GM12891 (cell line): Measurements from ENCODE around the gene MSRB3.
"Not testable (repeated sequence)": the region's sequence is repeated elsewhere in the genome, so short reads cannot be mapped to it uniquely, and the experiment has no call there.

ENCODE experiments used
- DNase-seq: peaks from one replicate; pipeline ENCODE4 v3.0.0; 2011; ENCODE audit warnings: low spot score; ENCODE audit not compliant: insufficient read length
- FAIRE-seq: peaks from 2 replicates; lab custom pipeline; 2011; peaks lifted over from hg19 to GRCh38; lab: Jason Lieb, UNC
- PAX5 ChIP-seq: IDR thresholded peaks from 2 replicates; pipeline ENCODE4 v1.6.1; 2011; ENCODE audit warnings: low read length, moderate library complexity, mild to moderate bottlenecking; ENCODE audit not compliant: insufficient read depth, severe bottlenecking
- POLR2A ChIP-seq: IDR thresholded peaks from 2 replicates; pipeline ENCODE4 v1.6.1; 2011; ENCODE audit warnings: low read depth, low read length, control low read depth
- POLR2AphosphoS5 ChIP-seq: IDR thresholded peaks from 2 replicates; pipeline ENCODE4 v1.6.1; 2011; ENCODE audit warnings: low read depth, low read length, control low read depth
- POU2F2 ChIP-seq: IDR thresholded peaks from 2 replicates; pipeline ENCODE4 v1.6.1; 2011; ENCODE audit warnings: low read depth, mild to moderate bottlenecking, control low read depth, low read length, moderate library complexity
- SPI1 ChIP-seq: IDR thresholded peaks from 2 replicates; pipeline ENCODE4 v1.6.1; 2011; ENCODE audit warnings: low read depth, low read length, control low read depth
- TAF1 ChIP-seq: IDR thresholded peaks from 2 replicates; pipeline ENCODE4 v1.6.1; 2011; ENCODE audit warnings: low read depth, low read length, control low read depth

Gene MSRB3

DNA sequence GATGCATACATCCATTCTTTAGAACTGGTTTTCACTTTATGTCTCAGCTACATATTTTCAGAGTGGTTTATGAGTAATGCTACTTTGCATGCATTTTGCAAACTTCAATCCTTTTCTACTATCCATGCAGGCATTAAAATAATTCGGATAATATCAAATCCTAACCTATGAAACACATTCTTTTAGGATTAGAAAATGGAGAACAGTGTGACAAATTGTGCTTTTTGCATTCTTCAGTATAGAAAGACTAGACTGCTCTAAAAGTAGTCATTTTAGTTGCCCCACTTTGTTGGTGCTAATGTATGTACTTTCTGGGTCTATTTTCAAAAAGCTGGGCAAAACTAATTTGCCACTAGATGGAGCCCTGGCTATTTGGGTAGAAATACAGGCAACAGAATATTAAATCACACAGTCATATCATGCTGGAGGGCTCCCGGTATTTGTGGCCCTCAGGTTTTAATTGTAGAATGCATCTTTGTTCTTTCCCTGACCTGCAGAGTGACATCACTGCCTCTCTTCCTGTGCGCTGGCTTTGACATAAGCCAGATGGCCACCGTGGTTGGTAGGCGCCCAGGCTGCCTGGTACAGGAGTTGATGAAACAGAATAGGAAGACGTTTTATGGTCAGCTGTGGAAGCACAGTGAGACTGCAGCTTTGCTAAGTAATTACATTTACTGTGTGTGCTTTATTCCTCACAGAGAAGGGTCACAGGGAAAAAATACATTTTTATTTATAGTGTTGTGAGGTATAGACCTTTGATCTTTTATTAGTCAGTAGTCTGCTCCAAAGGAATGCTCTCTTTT lies 28.1 kb downstream of the MSRB3 start:
- peak; percentile 47 for FAIRE-seq
- TF ChIP-seq POLR2A: no peak
- no peak for TF ChIP-seq TAF1
- no peak for TF ChIP-seq POU2F2
- TF ChIP-seq SPI1: no peak
- TF ChIP-seq POLR2AphosphoS5: no peak
- TF ChIP-seq PAX5: no peak
- no peak for DNase-seq

DNA sequence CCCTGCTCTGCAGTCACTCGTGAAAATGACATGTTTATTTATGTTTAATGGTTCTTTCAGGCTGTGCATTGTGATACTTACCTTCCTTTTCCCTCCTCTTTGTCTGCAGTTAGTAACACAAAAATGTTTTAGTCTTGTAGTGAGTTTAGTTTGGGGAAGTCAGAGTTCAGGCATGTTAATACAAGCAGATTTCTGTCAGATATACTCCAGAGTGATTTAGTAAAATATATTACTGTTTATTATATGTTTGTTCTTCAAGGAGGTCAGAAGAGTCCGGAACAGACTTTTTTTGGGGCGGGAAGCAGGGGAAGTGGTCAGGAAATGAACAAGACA lies 28.7 kb downstream of the MSRB3 start:
- no peak for FAIRE-seq
- no peak for DNase-seq

DNA sequence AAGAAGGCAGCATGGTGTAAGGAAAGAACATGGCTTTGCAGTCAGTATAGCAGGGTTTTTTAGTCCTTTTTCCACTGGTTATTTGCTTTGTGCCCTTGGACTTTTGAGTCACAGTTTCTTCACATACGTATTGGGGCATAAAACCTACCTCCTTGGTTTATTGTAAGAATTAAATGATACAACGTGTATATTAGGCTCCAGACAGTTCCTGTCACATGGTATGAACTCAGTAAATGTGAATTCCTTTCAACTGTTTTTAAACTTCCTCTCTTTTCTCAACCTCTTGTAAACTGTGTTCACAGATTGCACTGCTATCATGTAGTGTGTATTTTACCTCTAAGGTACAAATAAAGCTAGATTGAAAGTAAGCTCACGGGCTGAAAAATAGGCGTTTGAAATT lies 29.5 kb downstream of the MSRB3 start:
- no peak for DNase-seq
- FAIRE-seq: no peak
- TF ChIP-seq TAF1 (no peak), POLR2A (no peak), SPI1 (no peak), PAX5 (no peak), POU2F2 (no peak), POLR2AphosphoS5 (no peak)

More for the DNA sequence above, 28.7 kb downstream of the MSRB3 start:
- TF ChIP-seq PAX5: no peak
- TF ChIP-seq TAF1: no peak

DNA sequence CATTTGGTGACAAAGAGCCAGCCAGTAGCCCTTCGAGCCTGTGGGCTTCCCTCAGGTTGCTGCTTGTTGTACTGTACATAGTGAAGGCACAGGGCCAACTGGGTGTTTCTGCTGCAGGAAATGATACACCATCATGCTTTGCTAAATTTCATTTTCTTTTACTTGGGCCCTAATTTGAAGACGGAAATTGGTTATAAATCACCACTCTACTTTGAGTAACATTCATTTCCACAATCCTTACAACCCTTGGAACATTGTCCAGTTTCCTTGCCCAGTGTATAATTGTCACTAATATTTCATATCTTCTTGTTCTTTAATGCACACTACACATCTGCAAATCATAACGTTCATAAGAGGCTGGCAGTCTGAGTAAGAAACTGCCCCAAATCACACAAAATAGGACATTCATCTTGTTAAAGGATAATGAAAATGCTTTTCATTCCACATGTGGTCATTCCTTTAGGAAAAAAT lies 30.2 kb downstream of the MSRB3 start:
- no peak for FAIRE-seq
- TF ChIP-seq SPI1 (no peak), POLR2A (no peak), PAX5 (no peak), TAF1 (no peak), POU2F2 (no peak), POLR2AphosphoS5 (no peak)
- DNase-seq: no peak

DNA sequence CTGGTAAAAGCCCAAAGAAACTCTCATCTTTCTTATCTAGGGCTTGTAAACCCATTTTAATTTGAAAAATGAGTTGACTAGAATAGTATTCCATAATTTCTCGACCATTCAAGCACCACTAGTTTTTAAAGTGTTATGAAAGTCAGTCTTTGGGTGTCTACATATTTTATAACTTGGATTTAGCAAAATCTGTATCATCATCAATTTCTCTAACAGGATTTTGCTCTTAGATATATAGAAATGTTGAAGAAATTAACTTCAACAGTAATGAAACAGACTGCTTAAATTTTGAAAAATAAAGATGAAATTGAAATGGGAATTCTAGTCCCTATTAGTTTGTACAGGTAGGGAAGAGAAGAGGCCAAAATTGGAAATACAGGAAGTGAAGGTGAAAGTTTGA lies 32.8 kb downstream of the MSRB3 start:
- DNase-seq (no peak), FAIRE-seq (no peak)
- TF ChIP-seq TAF1 (no peak), PAX5 (no peak), POU2F2 (no peak), POLR2AphosphoS5 (no peak), POLR2A (no peak), SPI1 (no peak)

DNA sequence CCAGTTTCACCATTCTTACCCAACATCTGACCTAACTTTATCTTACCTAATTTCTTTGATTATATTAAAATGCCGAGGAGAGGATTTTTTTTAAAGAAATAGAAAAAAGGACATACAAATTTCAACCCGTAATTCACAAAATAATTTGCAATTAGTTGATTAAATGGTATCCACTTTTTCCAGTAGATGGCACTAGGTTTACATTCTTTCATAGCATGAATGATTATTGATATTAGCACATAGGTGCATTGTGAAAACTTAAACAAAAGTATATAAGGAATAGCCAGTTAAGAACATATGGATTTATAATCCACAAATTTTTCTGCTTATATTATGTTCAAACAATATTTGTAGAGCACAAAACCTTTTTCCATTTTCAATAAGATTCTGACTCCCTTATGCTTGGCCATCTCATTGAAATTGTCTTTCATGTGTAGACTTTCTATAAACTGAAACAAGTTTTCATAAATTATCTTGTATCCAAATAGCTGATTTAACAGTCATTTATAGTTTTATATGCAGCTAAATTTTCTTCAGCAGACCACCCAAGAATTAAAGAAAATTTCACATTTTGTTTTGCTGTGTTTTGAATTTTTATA lies 35.3 kb downstream of the MSRB3 start:
- TF ChIP-seq POLR2A (no peak), SPI1 (no peak)
- DNase-seq (no peak), FAIRE-seq (no peak)

DNA sequence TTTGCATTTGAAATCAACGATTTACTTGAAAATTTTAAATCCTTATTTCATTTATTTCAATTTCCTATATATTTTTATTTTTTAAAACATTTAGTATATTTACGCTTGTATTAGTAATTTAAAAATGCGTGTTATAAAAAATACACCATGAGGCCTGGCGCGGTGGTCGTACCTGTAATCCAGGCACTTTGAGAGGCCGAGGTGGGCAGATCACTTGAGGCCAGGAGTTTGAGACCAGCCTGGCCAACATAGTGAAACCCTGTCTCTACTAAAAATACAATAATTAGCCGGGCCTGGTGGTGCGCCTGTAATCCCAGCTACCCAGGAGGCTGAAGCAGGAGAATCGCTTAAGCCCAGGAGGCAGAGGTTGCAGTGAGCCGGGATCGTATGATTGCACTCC lies 36.8 kb downstream of the MSRB3 start:
- not testable (repeated sequence) for FAIRE-seq, DNase-seq

DNA sequence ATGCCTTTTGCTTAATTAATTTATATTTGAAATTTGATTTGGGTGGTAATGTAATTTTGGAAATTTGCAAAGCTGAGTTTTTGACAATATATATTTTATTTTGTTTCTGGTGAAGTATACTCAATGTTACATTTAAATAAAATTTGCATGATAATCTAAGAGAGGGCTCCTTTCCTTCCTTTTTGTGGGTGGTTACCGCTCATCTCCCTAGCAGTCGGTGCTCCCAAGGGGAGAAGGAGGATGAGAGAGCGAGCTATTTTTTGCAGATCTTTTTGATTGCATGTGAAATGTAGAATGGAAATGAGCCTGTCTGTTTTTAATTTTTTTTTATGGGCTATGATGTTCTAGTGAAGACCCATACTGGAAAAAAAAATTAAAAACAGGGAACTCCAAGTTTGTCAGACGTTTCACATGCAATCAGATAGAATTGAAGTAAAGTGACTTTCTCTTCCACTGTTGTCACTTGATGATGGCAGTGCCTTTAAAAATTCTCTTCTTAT lies 39.8 kb downstream of the MSRB3 start:
- FAIRE-seq (no peak), DNase-seq (no peak)
- no peak for TF ChIP-seq TAF1
- no peak for TF ChIP-seq POU2F2
- no peak for TF ChIP-seq PAX5
- no peak for TF ChIP-seq SPI1
- TF ChIP-seq POLR2AphosphoS5: no peak
- no peak for TF ChIP-seq POLR2A

DNA sequence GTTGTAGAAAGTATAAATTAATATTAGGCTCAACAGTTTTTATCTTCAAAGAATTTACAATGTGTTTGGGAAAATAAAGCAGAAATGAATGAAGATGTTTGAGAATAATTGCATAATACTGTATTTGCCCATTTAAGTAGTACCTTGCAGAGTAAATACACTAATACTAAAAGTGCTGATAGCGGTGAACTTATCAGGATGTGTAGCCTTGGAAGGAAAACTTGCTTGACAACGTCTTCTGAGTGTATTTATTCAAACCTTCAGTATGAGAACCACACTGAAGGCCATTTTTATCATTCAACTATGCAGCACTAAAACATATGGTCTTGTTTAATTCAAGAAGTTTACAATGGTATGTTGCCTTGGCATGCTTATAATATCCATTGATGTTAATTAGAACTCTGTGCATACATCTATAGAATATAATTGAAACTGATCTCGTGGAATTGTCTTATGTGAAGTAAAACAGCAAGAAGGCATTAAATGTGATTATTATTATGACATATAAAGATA lies 41.3 kb downstream of the MSRB3 start:
- FAIRE-seq: no peak
- no peak for DNase-seq
- TF ChIP-seq POU2F2: no peak
- no peak for TF ChIP-seq PAX5
- TF ChIP-seq POLR2AphosphoS5: no peak
- no peak for TF ChIP-seq POLR2A
- TF ChIP-seq SPI1: no peak
- TF ChIP-seq TAF1: no peak

DNA sequence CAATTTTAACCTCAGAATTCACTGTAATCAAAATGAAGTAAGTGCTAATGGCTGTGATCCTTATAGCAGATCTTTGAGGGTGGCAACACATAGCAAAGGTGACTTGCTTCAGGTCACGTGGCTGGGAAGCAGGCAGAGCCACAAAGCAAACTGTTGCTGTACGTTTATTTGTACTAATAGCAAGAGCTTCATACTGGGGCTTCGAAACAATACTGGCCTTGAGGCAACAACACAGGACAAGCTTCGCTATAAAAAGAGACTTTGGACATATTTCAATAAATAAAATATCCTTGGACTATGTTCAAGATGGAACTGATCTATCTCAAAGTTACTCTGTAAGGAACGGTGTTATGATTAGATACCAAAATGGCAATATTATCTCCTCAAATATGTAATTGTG lies 44.6 kb downstream of the MSRB3 start:
- FAIRE-seq (no peak), DNase-seq (no peak)
- TF ChIP-seq POLR2A: no peak
- no peak for TF ChIP-seq PAX5
